Measurements from ENCODE around the gene JARID2. TPM values are rescaled to one million over a fixed set of nuclear protein-coding genes. Genes with fewer than 3 reads are reported as not detected.

The JARID2 gene
- total and polyA plus RNA-seq, 2 of the 4 experiments (the other 2 are of a cell fraction) = 9.6 to 12.9 TPM

GRCh38 chr6:15349379-15349778 lies 103.5 kb downstream of the JARID2 start:
- intact Hi-C loops (cut with micrococcal nuclease) (no loop called here), dilution Hi-C loops (cut with HindIII; ENCODE audit: low sequenced_read_pairs, unreplicated experiment) (no loop called here), in situ Hi-C loops (cut with MboI; ENCODE audit: low sequenced_read_pairs) (no loop called here)
- no CpG with 5 or more reads among the region's 5 CpGs for WGBS, 2 experiments (ENCODE audit: extremely low coverage in 2 of 2, insufficient read length in 1 of 2)
- H2BK15ac ChIP-seq (ENCODE audit: low read depth, low read length) = no peak overlapping the region
- H3K9me1 ChIP-seq (ENCODE audit: insufficient read depth, low read length) = peaks cover 21% of the 10 kb centered on the region
- no peak overlapping the region for H3K27ac ChIP-seq (ENCODE audit: insufficient read depth, low read length)
- H3K14ac ChIP-seq (replicated peaks; ENCODE audit: low read depth, low read length) = no peak overlapping the region
- no peak overlapping the region for H4K91ac ChIP-seq (ENCODE audit: insufficient read depth, low read depth, low read length)
- no peak overlapping the region for H2AK9ac ChIP-seq (replicated peaks; ENCODE audit: low read depth, low read length, poor library complexity)
- no peak overlapping the region for H3K4me3 ChIP-seq (ENCODE audit: insufficient read depth, low read depth, low read length)
- DNase-seq (no peak), ATAC-seq (ENCODE audit: low read depth) (no peak)
- no peaks in the 10 kb centered on the region for H3K27me3 ChIP-seq (ENCODE audit: control insufficient read depth, insufficient read depth, low read length)
- H3K18ac ChIP-seq (ENCODE audit: low read depth, low read length) = no peak overlapping the region
- no peak overlapping the region for H2AFZ ChIP-seq (replicated peaks; ENCODE audit: low read length, poor library complexity)
- H3K9ac ChIP-seq (ENCODE audit: low read depth, low read length) = no peak overlapping the region
- H4K5ac ChIP-seq (ENCODE audit: low read depth, low read length) = no peak overlapping the region
- H3K4me1 ChIP-seq (ENCODE audit: control insufficient read depth, insufficient read depth, low read length) = peaks cover 22% of the 10 kb centered on the region
- ChIA-PET POLR2A (ENCODE audit: unreplicated experiment) (no interaction called here), CTCF (no interaction called here)
- no peak overlapping the region for H3K23ac ChIP-seq (ENCODE audit: low read depth, low read length)
- no peak overlapping the region for H3K4me2 ChIP-seq (ENCODE audit: low read depth, low read length)
- H4K20me1 ChIP-seq (ENCODE audit: insufficient read depth, low read length) = peaks cover 85% of the 10 kb centered on the region
- no peak overlapping the region for H3K56ac ChIP-seq (ENCODE audit: extremely low read depth, insufficient read depth, low read length)
- TF ChIP-seq RFX5 (IDR thresholded peaks at IDR 0.05; ENCODE audit: low read depth, low read length) = no peak
- TF ChIP-seq MXI1 (IDR thresholded peaks at IDR 0.05; ENCODE audit: borderline replicate concordance, low read depth, low read length) = no peak
- H3K9me3 ChIP-seq (ENCODE audit: control insufficient read depth, insufficient read depth, low read length) = no peaks in the 10 kb centered on the region
- no peak overlapping the region for H2BK5ac ChIP-seq (ENCODE audit: low read depth, low read length, poor library complexity, severe bottlenecking)
- H2AK5ac ChIP-seq (ENCODE audit: low read depth, low read length) = no peak overlapping the region
- no peak overlapping the region for H2BK20ac ChIP-seq (ENCODE audit: low read depth, low read length)
- no peak overlapping the region for H3K4ac ChIP-seq (ENCODE audit: low read depth, low read length)
- no peak overlapping the region for H2BK120ac ChIP-seq (ENCODE audit: low read depth, low read length)
- H3K36me3 ChIP-seq (ENCODE audit: control insufficient read depth, insufficient read depth, low read length) = no peaks in the 10 kb centered on the region
- H4K8ac ChIP-seq (ENCODE audit: low read depth in 2 of 2, low read length in 2 of 2) = no peak overlapping the region
- BruUV-seq (replicated peaks) = no TSS peak
- peaks cover 34 to 81% of the 10 kb centered on the region in 2 experiments for H3K79me1 ChIP-seq (ENCODE audit: low read depth in 1 of 2, low read length in 2 of 2)
